D721Med (cell line): ENCODE data around the gene UBE2QL1.

Source experiments
- DNase-seq: peaks from one replicate; pipeline ENCODE4 v3.0.0; 2011; ENCODE audit warnings: low spot score; ENCODE audit not compliant: insufficient read length
- FAIRE-seq: peaks from 2 replicates; lab custom pipeline; 2011; peaks lifted over from hg19 to GRCh38; lab: Jason Lieb, UNC
- TF ChIP-seq, protein P1 (sequence below): IDR thresholded peaks from 2 replicates; pipeline ENCODE4 v1.5.1; 2012; ENCODE audit warnings: mild to moderate bottlenecking, control low read depth; ENCODE audit not compliant: insufficient read depth; ENCODE audit errors: missing control alignments

UBE2QL1 gene

GRCh38 chr5:6469836-6470235 is 21.2 kb downstream of the UBE2QL1 start:
- DNase-seq (no peak), FAIRE-seq (no peak)
- TF ChIP-seq, protein P1, sequence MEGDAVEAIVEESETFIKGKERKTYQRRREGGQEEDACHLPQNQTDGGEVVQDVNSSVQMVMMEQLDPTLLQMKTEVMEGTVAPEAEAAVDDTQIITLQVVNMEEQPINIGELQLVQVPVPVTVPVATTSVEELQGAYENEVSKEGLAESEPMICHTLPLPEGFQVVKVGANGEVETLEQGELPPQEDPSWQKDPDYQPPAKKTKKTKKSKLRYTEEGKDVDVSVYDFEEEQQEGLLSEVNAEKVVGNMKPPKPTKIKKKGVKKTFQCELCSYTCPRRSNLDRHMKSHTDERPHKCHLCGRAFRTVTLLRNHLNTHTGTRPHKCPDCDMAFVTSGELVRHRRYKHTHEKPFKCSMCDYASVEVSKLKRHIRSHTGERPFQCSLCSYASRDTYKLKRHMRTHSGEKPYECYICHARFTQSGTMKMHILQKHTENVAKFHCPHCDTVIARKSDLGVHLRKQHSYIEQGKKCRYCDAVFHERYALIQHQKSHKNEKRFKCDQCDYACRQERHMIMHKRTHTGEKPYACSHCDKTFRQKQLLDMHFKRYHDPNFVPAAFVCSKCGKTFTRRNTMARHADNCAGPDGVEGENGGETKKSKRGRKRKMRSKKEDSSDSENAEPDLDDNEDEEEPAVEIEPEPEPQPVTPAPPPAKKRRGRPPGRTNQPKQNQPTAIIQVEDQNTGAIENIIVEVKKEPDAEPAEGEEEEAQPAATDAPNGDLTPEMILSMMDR, result no peak

GRCh38 chr5:6470672-6471071 is 22.0 kb downstream of the UBE2QL1 start:
- FAIRE-seq, result no peak
- no peak for DNase-seq
- TF ChIP-seq, protein P1, result no peak

DNA sequence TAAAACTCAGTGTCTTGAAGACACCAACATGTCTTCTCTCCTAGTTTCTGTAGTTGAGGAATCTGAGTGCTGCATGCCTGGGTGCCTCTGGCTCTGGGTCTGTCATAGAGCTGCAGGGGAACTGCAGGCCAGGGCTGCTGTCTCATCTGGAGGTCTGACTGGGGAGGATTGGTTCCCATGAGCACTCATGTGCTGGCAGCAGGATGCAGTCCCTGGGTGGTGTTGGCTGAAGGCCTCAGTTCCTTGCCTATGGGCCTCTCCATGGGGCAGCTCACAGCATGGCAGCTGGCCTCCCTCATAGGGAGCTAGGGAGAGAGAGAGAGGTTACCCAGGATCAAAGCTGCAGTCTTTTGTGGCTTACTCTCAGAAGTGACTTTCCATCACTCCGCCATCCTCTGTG is 22.6 kb downstream of the UBE2QL1 start:
- no peak for FAIRE-seq

DNA sequence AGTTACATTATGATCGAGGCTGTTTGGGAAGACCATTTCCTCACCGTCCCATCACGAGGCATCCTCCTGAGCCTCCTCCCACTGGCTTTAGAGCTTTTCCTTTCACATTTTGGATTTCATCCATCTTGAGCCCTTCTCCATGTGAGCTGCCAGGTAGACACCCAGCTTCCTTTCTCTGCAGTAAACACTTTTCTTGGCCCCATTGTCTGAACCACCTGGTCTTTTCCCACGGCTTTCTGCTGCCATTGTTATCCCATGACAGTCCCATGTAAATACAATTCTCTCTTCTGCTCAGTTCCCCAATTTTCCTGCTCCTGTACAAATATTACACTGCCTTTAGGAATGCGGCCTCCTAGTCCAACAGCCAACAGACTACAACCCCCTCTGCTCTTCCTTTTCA is 24.1 kb downstream of the UBE2QL1 start:
- FAIRE-seq (no peak), DNase-seq (no peak)
- TF ChIP-seq, protein P1, result no peak

More for the DNA sequence above, 22.6 kb downstream of the UBE2QL1 start:
- TF ChIP-seq, protein P1, result no peak
- DNase-seq, result no peak

- TF ChIP-seq, protein P1, result no peak
- FAIRE-seq (no peak), DNase-seq (no peak)
Observed at GRCh38 chr5:6473284-6473683, 24.6 kb downstream of the UBE2QL1 start.

GRCh38 chr5:6475626-6476312 is 27.1 kb downstream of the UBE2QL1 start:
- DNase-seq (no peak), FAIRE-seq (no peak)
- TF ChIP-seq, protein P1, result no peak

DNA sequence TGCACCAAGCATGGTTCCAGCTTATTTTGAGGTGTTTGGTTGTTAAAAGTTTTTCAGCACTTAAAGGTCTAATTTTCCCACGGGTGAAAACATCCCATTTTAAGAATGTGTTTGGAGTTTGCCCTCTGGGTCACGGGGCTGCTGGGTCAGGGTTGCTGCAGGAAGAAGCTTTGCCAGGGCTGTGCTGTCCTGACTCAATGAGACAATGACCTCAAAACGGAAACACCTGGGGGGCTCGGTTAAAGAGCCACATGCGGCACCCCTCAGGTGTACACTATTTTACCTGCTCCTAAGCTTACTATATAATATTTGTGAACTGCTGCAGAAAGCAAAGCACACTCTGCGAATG is 27.6 kb downstream of the UBE2QL1 start:
- DNase-seq (no peak), FAIRE-seq (no peak)
- TF ChIP-seq, protein P1, result no peak
